Sigmoid colon (tissue), 4 donors: ENCODE measurements around the gene FILIP1.

Source experiments
- CTCF ChIP-seq, 4 experiments: fragments of 450-650 bp in 3 of 4; fragments of 200-600 bp in 1 of 4; IDR thresholded peaks; one replicate each; pipeline ENCODE4 v1.5.1; 2016 to 2019; ENCODE audit warnings: antibody characterized with exemption in 4 of 4, mild to moderate bottlenecking in 3 of 4, moderate library complexity in 2 of 4
- EP300 ChIP-seq, 4 donors: sonication (generic); formaldehyde crosslinking; IDR thresholded peaks; one replicate each; pipeline ENCODE4 v1.6.1; 2017; ENCODE audit warnings: antibody characterized with exemption in 4 of 4

- TF ChIP-seq CTCF (IDR thresholded peaks at IDR 0.05) (no peak), EP300 (IDR thresholded peaks at IDR 0.05) (no peak)
These were observed 218.5 kb downstream of the FILIP1 start for GRCh38 chr6:75275067-75275466.
